ENCODE data around the gene BICC1.

The BICC1 gene

DNA sequence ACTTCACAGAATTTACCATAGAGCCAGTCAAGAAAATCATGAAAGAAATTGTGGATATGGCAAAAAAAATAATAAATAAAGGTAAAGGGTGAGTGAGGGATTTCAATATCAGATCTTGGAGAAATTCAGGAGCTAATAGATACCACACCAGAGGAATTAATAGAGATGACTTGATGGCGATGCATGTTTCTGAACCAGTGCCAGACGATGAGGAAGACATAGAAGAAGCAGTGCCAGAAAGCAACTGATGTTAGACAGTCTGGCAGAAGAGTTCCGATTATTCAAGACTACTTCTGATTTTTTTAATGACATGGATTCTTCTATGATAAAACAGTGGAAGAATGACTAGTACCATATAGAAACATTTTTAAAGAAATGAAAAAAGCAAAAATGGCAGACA is 314.7 kb downstream of the BICC1 start:
- in situ Hi-C loops (cut with HindIII; ENCODE audit: low sequenced_read_pairs) = no loop called here
- DNase-seq (ENCODE audit: low read depth, low spot score) = no peak
- TF ChIP-seq, protein P1, sequence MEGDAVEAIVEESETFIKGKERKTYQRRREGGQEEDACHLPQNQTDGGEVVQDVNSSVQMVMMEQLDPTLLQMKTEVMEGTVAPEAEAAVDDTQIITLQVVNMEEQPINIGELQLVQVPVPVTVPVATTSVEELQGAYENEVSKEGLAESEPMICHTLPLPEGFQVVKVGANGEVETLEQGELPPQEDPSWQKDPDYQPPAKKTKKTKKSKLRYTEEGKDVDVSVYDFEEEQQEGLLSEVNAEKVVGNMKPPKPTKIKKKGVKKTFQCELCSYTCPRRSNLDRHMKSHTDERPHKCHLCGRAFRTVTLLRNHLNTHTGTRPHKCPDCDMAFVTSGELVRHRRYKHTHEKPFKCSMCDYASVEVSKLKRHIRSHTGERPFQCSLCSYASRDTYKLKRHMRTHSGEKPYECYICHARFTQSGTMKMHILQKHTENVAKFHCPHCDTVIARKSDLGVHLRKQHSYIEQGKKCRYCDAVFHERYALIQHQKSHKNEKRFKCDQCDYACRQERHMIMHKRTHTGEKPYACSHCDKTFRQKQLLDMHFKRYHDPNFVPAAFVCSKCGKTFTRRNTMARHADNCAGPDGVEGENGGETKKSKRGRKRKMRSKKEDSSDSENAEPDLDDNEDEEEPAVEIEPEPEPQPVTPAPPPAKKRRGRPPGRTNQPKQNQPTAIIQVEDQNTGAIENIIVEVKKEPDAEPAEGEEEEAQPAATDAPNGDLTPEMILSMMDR (IDR thresholded peaks at IDR 0.05; ENCODE audit: low read depth, low read length) = no peak
- no peak overlapping the region for H3K4me3 ChIP-seq (ENCODE audit: low read depth, low read length)

- in situ Hi-C loops (cut with HindIII; ENCODE audit: low sequenced_read_pairs) = no loop called here
- H3K4me3 ChIP-seq (ENCODE audit: low read depth, low read length) = no peak overlapping the region
- TF ChIP-seq, protein P1 (IDR thresholded peaks at IDR 0.05; ENCODE audit: low read depth, low read length) = no peak
- DNase-seq (ENCODE audit: low read depth, low spot score) = no peak
Observed at GRCh38 chr10:58829839-58830238, 317.2 kb downstream of the BICC1 start.

DNA sequence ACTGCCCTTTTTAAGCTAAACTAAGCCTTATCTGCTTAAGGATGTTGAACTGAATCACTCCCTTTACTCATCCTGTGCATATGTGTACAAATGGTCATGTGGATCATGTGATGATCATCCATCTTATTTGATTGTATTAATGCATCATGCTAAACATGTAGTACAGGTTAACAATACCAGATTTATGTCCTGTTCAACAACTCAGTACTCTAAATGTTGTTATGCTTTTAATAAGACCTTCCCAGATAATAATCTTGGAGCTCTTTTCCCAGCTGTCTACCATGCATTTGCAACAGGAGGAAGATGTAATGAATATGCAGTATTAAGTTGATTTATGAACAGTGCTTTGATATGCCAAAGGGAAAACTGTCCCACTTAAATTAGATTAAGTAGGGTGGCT is 318.0 kb downstream of the BICC1 start:
- in situ Hi-C loops (cut with HindIII; ENCODE audit: low sequenced_read_pairs) = no loop called here
- H3K4me3 ChIP-seq (ENCODE audit: low read depth, low read length) = no peak overlapping the region
- TF ChIP-seq, protein P1 (IDR thresholded peaks at IDR 0.05; ENCODE audit: low read depth, low read length) = no peak
- DNase-seq (ENCODE audit: low read depth, low spot score) = no peak

DNA sequence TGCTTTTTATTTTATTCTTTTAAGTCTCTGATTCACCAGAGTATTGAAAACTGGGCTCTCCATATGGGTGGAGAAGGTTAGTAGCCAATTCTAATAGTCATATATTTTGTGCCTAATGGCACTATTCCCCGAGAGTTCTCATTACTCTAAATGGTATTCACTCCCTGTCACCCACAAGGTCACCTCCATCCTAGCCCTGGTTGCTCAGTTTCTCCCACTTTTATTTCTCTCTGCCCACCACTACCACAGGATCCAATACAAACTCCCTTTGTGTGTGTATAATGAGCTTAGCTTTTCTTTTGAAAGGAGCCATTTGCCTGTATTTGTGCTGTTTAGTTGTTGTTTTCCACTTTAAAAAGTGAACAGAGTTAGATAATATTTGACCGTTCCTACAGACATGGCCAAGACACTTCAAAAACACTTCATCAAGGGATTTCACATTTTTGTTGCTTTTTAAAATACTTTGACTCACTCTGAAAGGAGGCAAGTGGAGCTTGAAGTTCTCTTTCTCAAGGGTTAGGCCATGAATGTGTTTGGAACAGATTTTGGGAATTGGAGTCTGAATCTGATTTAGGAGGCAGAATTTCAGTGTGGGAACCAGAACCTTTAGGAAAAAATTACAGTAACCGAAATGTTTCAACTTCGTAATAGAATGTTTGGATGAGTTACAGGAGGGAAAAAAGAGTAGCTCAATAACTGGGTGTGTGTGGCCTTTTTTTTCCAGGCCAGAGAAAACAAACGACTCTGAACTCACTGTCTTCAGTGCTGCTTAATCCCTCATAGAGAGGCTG is 321.3 kb downstream of the BICC1 start:
- TF ChIP-seq, protein P1 (IDR thresholded peaks at IDR 0.05; ENCODE audit: low read depth, low read length) = no peak
- no peak overlapping the region for H3K4me3 ChIP-seq (ENCODE audit: low read depth, low read length)
- DNase-seq (ENCODE audit: low read depth, low spot score) = no peak
- in situ Hi-C loops (cut with HindIII; ENCODE audit: low sequenced_read_pairs) = no loop called here

DNA sequence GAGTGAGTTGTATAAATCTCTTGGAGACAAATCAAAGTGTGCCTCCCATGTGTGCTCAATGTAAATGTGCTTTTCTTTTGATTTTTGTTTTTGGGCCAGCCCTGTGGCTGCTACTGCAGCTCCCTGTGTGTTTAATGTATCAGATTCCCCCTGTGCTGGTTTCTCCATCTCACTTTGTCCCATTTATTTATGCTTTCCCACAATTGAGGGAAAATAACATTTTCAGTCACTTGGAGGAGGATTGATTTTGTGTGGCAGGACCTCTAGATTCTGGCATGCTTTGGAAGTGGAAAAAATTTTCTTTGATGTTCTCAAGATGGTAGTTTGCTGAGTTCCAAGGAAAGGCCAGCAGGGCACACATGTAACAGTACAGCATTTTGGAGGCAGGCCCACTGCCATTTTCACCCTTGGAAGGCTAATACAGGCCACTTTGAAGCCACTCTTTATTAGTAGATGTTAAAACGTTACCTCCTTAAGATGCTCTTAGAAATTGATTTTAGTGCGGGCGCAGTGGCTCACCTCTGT is 323.6 kb downstream of the BICC1 start:
- in situ Hi-C loops (cut with HindIII; ENCODE audit: low sequenced_read_pairs) = no loop called here
- no peak overlapping the region for H3K4me3 ChIP-seq (ENCODE audit: low read depth, low read length)
- TF ChIP-seq, protein P1 (IDR thresholded peaks at IDR 0.05; ENCODE audit: low read depth, low read length) = no peak
- DNase-seq (ENCODE audit: low read depth, low spot score) = no peak

DNA sequence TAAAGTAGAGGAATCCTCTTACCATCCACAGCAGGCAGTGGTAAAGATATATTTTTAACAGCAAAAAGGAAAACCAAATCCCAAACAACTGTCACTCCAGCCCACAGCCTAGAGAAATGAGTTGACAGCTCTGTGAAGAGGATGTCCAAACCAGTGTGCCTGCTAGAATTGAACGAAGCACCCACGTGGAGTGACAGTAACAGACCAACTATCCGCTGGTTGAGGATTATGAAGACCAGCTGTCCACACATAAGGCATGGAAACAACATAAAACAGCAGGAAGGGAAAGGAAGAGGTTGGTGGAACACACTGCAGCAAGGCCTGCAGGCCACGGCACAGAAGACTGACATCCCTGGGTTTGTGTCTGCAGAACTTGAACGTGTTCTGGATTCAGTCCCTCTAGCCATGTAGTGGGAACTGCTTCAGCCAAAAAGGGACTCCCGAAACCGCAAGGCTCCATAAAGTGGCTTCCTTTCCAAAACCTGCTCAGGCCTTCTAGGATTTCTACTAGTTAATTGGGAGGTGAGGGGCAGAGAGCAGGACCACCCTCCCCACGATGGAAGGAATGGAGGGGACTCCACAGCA is 324.4 kb downstream of the BICC1 start:
- H3K4me3 ChIP-seq (ENCODE audit: low read depth, low read length) = no peak overlapping the region
- in situ Hi-C loops (cut with HindIII; ENCODE audit: low sequenced_read_pairs) = no loop called here
- DNase-seq (ENCODE audit: low read depth, low spot score) = no peak
- TF ChIP-seq, protein P1 (IDR thresholded peaks at IDR 0.05; ENCODE audit: low read depth, low read length) = no peak

Measured in astrocyte of the spinal cord (primary cell).